ENCODE results near the gene CES4A.

CES4A gene

GRCh38 chr16:67000384-67001351, 12.3 kb downstream of the CES4A start:
- H3K27me3 ChIP-seq: no peaks in the 10 kb centered on the region
- peaks cover 0 to 37% (median 36%) of the 10 kb centered on the region in 4 donors for H3K4me1 ChIP-seq
- H3K36me3 ChIP-seq: peaks cover 0 to 10% (median 0%) of the 10 kb centered on the region in 3 donors
- no peaks in the 10 kb centered on the region for H3K9me3 ChIP-seq
- TF ChIP-seq CTCF (IDR thresholded peaks at IDR 0.05): no peak
- intact Hi-C loops (cut with DNase I; ENCODE audit: low total_unique reads): no loop called here
- H3K27ac ChIP-seq: peak overlapping the region; percentile 76 to 77
- peak overlapping the region; percentile 58 to 68 for H3K4me3 ChIP-seq
- peak; percentile 55 to 79 for DNase-seq

- no peaks in the 10 kb centered on the region for H3K9me3 ChIP-seq
- no peak overlapping the region for H3K27ac ChIP-seq
- peaks cover 0 to 28% (median 27%) of the 10 kb centered on the region in 4 donors for H3K4me1 ChIP-seq
- H3K4me3 ChIP-seq: no peak overlapping the region
- no peaks in the 10 kb centered on the region for H3K27me3 ChIP-seq
- no peak for DNase-seq
- no peak for TF ChIP-seq CTCF (IDR thresholded peaks at IDR 0.05)
- peaks cover 0 to 10% (median 0%) of the 10 kb centered on the region in 3 donors for H3K36me3 ChIP-seq
- intact Hi-C loops (cut with DNase I; ENCODE audit: low total_unique reads): no loop called here
Observed at GRCh38 chr16:67001726-67002125, 13.3 kb downstream of the CES4A start.

- peaks cover 0 to 10% (median 0%) of the 10 kb centered on the region in 3 donors for H3K36me3 ChIP-seq
- H3K4me1 ChIP-seq: no peaks in the 10 kb centered on the region
- no peak overlapping the region for H3K27ac ChIP-seq
- H3K9me3 ChIP-seq: no peaks in the 10 kb centered on the region
- DNase-seq: no peak
- TF ChIP-seq CTCF (IDR thresholded peaks at IDR 0.05): no peak
- no peaks in the 10 kb centered on the region for H3K27me3 ChIP-seq
- H3K4me3 ChIP-seq: no peak overlapping the region
- intact Hi-C loops (cut with DNase I; ENCODE audit: low total_unique reads): no loop called here
Observed at GRCh38 chr16:67006930-67007658, 18.7 kb downstream of the CES4A start.

- H3K27me3 ChIP-seq: no peaks in the 10 kb centered on the region
- peaks cover 0 to 15% (median 10%) of the 10 kb centered on the region in 4 donors for H3K4me1 ChIP-seq
- no peak for TF ChIP-seq CTCF (IDR thresholded peaks at IDR 0.05)
- no peak for DNase-seq
- H3K9me3 ChIP-seq: no peaks in the 10 kb centered on the region
- H3K27ac ChIP-seq: no peak overlapping the region
- peaks cover 0 to 5% (median 0%) of the 10 kb centered on the region in 3 donors for H3K36me3 ChIP-seq
- intact Hi-C loops (cut with DNase I; ENCODE audit: low total_unique reads): no loop called here
- no peak overlapping the region for H3K4me3 ChIP-seq
Observed at GRCh38 chr16:67009158-67009557, 20.8 kb downstream of the CES4A start.

- intact Hi-C loops (cut with DNase I; ENCODE audit: low total_unique reads): no loop called here
- Histone ChIP-seq H3K27me3 (no peaks in the 10 kb centered on the region), H3K9me3 (no peaks in the 10 kb centered on the region), H3K36me3 (no peaks in the 10 kb centered on the region), H3K4me1 (peaks cover 0 to 28% (median 18%) of the 10 kb centered on the region in 4 donors), H3K4me3 (no peak overlapping the region), H3K27ac (no peak overlapping the region)
- no peak for DNase-seq
- no peak for TF ChIP-seq CTCF (IDR thresholded peaks at IDR 0.05)
Observed at GRCh38 chr16:67011274-67011673, 22.9 kb downstream of the CES4A start.

Data from tibial artery (tissue), 4 donors.